Heart left ventricle (tissue), 16 donors: ENCODE results near the gene LRRC32. TPM values are rescaled to one million over a fixed set of nuclear protein-coding genes. Genes with fewer than 3 reads are reported as not detected.

Experiments
- ATAC-seq, 4 donors: fragments of 200-7000 bp; cut with Tn5 transposase; one replicate each; pipeline ENCODE4 v1.9.1; 2020 to 2022; ENCODE audit warnings: moderate library complexity in 4 of 4, mild to moderate bottlenecking in 3 of 4, moderate number of reproducible peaks in 1 of 4
- DNase-seq, 5 donors: peaks; one replicate each; pipeline ENCODE4 v3.0.0-alpha.2; 2020
- H3K27ac ChIP-seq, 12 donors: fragments of 200-600 bp; sonication (generic) in 4 of 12; one replicate each; pipeline versions ENCODE4 v1.5.0 to v1.8.0; 2016 to 2022; ENCODE audit warnings: mild to moderate bottlenecking in 2 of 12
- H3K27me3 ChIP-seq, 9 donors: fragments of 200-600 bp; sonication (generic) in 2 of 9; one replicate each; pipeline versions ENCODE4 v1.5.1 to v1.8.0; 2016 to 2022; ENCODE audit warnings: mild to moderate bottlenecking in 3 of 9
- H3K36me3 ChIP-seq, 9 donors: fragments of 200-600 bp; sonication (generic) in 2 of 9; one replicate each; pipeline versions ENCODE4 v1.5.0 to v1.8.0; 2018 to 2022; ENCODE audit warnings: mild to moderate bottlenecking in 2 of 9
- H3K4me1 ChIP-seq, 12 donors: fragments of 200-600 bp; sonication (generic) in 4 of 12; one replicate each; pipeline versions ENCODE4 v1.5.0 to v1.8.0; 2016 to 2022; ENCODE audit warnings: mild to moderate bottlenecking in 3 of 12
- H3K4me3 ChIP-seq, 12 donors: fragments of 200-600 bp; sonication (generic) in 4 of 12; one replicate each; pipeline versions ENCODE4 v1.5.0 to v1.8.0; 2017 to 2022; ENCODE audit warnings: mild to moderate bottlenecking in 9 of 12, moderate library complexity in 4 of 12
- H3K9me3 ChIP-seq, 12 donors: fragments of 200-600 bp; sonication (generic) in 4 of 12; one replicate each; pipeline versions ENCODE4 v1.5.0 to v1.8.0; 2016 to 2022; ENCODE audit warnings: mild to moderate bottlenecking in 1 of 12
- POLR2A ChIP-seq, 2 donors: fragments of 450-650 bp; IDR thresholded peaks; one replicate each; pipeline ENCODE4 v1.6.1; 2017; ENCODE audit warnings: antibody characterized with exemption in 2 of 2, mild to moderate bottlenecking in 2 of 2, moderate library complexity in 2 of 2
- WGBS, 4 donors: extraction: QIAGEN DNeasy Blood & Tissue Kit in 2 of 4; methylation state at CpG; one replicate each; pipeline versions ENCODE4 v1.1.5 to v1.1.7; 2013 to 2018; 5-methylcytosine and 5-hydroxymethylcytosine counted together
- intact Hi-C, 10 donors: fragments of 100-400 bp; cut with DNase I; formaldehyde crosslinking; loops; one replicate each; pipeline versions ENCODE4 v1.11.1 to v1.14.2; 2022
- polyA plus RNA-seq, 2 donors: library from polyadenylated mRNA; stranded (reverse); fragments of 200-250 nt; gene quantifications; one replicate each; pipeline ENCODE4 v1.2.3, GENCODE V29; 2013
- total RNA-seq, 9 donors: library from RNA; depleted of rRNA in 2 of 9; stranded (reverse); fragments of >200 nt in 2 of 9; fragmentation: NEBNext Ultra II Directional in 3 of 9; extraction: Animal tissue kit (Norgen Biotek cat#: 25700) in 3 of 9; gene quantifications; one replicate each; pipeline versions ENCODE4 v1.1.0 to v1.2.4, GENCODE V29; 2016 to 2023
- TF ChIP-seq, protein P1 (sequence below), 12 donors: fragments of 200-600 bp; sonication (generic) in 4 of 12; IDR thresholded peaks; one replicate each; pipeline versions ENCODE4 v1.5.0 to v1.8.0; 2018 to 2022; ENCODE audit warnings: antibody characterized with exemption in 12 of 12, mild to moderate bottlenecking in 5 of 12
- donor health status: ischemic (EF 13 %, LVEDD 7.1; RV severe dilation, severe dysfunction).
- donor health status: healthy with polysubstance abuse.
- donor health status: DM: no; HTN: yes; CAD: no.
- donor health status: DM: no; HTN: no; CAD: no.
- donor health status: ischemic (EF 25% LVEDD 6.9; RV normal size, moderate dysfunction).
- donor health status: ischemic (EF 25% LVEDD 5.7; RV mildly dilated, moderate dysfunction).
- donor health status: healthy.
- donor health status: DM: yes; HTN: yes; CAD: no.
- donor health status: ischemic (EF 35%, LVEDD 5.7; RV mildly dilated, moderate dysfunction).
- donor health status: nonischemic (EF 11% LVEDD 7.7; RV severe dilation, severe dysfunction).
- donor health status: DM: yes; HTN: yes; CAD: no.
- donor health status: PGD.
- donor health status: ischemic (EF 29% LVEDD 5.4; RV normal size, mild dysfunction).
- donor health status: nonischemic (EF 23%, LVEDD 6.1; RV moderate dilation, normal function).

Gene LRRC32
- total and polyA plus RNA-seq, 11 donors = 20.1 to 79.0 (median 44.6) TPM

DNA sequence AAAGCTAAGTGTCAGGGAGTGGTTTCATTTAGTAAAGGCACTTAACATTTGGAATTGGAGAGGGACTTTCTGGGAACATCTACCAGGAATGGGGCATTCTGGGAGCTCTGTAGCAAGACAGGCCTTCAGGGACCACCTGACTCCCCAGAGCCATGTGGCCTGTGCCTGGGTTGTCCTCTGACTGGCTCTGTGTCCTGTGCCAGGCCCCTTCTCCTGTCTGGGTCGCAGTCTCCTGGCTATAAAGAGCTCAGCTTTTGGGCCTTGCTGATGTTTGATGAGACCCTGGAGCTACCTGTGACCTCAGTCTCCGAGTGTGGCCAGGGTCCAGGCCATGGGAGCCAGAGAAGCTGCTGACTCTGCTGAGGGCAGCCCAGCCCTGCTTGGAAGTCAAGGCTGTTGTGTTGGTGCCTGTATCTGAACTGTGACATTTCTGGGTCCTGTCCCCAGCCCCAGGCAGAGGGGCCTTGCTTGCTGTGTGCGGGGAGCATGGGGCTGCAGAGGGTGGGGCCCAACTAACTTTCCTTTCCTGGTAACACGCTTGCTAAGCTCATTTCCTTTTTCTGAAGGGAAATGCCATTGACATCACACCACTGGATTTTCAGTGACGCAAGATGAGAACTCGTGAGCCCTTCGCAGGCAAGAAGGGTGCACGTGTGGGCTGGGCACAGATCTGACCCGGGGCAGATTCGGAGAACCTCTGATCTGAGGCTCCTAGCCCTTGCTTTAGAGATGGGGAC lies 41.3 kb downstream of the LRRC32 start:
- ATAC-seq = peak; percentile 66 to 90 (median 76)
- TF ChIP-seq POLR2A (IDR thresholded peaks at IDR 0.05) = peak; percentile 13 to 14
- TF ChIP-seq, protein P1, sequence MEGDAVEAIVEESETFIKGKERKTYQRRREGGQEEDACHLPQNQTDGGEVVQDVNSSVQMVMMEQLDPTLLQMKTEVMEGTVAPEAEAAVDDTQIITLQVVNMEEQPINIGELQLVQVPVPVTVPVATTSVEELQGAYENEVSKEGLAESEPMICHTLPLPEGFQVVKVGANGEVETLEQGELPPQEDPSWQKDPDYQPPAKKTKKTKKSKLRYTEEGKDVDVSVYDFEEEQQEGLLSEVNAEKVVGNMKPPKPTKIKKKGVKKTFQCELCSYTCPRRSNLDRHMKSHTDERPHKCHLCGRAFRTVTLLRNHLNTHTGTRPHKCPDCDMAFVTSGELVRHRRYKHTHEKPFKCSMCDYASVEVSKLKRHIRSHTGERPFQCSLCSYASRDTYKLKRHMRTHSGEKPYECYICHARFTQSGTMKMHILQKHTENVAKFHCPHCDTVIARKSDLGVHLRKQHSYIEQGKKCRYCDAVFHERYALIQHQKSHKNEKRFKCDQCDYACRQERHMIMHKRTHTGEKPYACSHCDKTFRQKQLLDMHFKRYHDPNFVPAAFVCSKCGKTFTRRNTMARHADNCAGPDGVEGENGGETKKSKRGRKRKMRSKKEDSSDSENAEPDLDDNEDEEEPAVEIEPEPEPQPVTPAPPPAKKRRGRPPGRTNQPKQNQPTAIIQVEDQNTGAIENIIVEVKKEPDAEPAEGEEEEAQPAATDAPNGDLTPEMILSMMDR (IDR thresholded peaks at IDR 0.05) = no peak
- peak overlapping the region; percentile 79 to 96 (median 90) for H3K27ac ChIP-seq
- intact Hi-C loops = no loop called here
- H3K4me1 ChIP-seq = peaks cover 0 to 53% (median 23%) of the 10 kb centered on the region in 12 donors
- 50 to 66% (median 61%) methylated on average over 3 to 10 of the region's 10 CpGs for WGBS, 4 donors
- H3K36me3 ChIP-seq = no peaks in the 10 kb centered on the region
- H3K27me3 ChIP-seq = no peaks in the 10 kb centered on the region
- DNase-seq = peak in 4 of 5 donors; percentile 63 to 80 (median 72)
- H3K9me3 ChIP-seq = peaks cover 0 to 12% (median 7%) of the 10 kb centered on the region in 12 donors
- peak overlapping the region in 2 of 12 donors; percentile 10 to 19 for H3K4me3 ChIP-seq

GRCh38 chr11:76628408-76628947 lies 42.1 kb downstream of the LRRC32 start:
- H3K27me3 ChIP-seq = no peaks in the 10 kb centered on the region
- TF ChIP-seq, protein P1 (IDR thresholded peaks at IDR 0.05) = no peak
- no peak for TF ChIP-seq POLR2A (IDR thresholded peaks at IDR 0.05)
- H3K36me3 ChIP-seq = no peaks in the 10 kb centered on the region
- WGBS, 4 donors = 95 to 98% (median 96%) methylated on average over 8 of the region's 8 CpGs
- peak overlapping the region; percentile 79 to 96 (median 90) for H3K27ac ChIP-seq
- peaks cover 0 to 12% (median 7%) of the 10 kb centered on the region in 12 donors for H3K9me3 ChIP-seq
- no peak for ATAC-seq
- peaks cover 0 to 53% (median 23%) of the 10 kb centered on the region in 12 donors for H3K4me1 ChIP-seq
- intact Hi-C loops = no loop called here
- DNase-seq = no peak
- H3K4me3 ChIP-seq = no peak overlapping the region

- TF ChIP-seq, protein P1 (IDR thresholded peaks at IDR 0.05) = no peak
- TF ChIP-seq POLR2A (IDR thresholded peaks at IDR 0.05) = no peak
- DNase-seq (no peak), ATAC-seq (no peak)
- Histone ChIP-seq H3K27ac (peak overlapping the region in 1 of 12 donors; percentile 46), H3K4me1 (peaks cover 0 to 53% (median 23%) of the 10 kb centered on the region in 12 donors), H3K4me3 (no peak overlapping the region), H3K9me3 (peaks cover 0 to 12% (median 7%) of the 10 kb centered on the region in 12 donors), H3K36me3 (no peaks in the 10 kb centered on the region), H3K27me3 (no peaks in the 10 kb centered on the region)
- intact Hi-C loops = no loop called here
- WGBS, 4 donors = 87 to 91% (median 89%) methylated on average over 7 of the region's 7 CpGs
Observed at GRCh38 chr11:76627606-76628005, 42.9 kb downstream of the LRRC32 start.

- no peak overlapping the region for H3K4me3 ChIP-seq
- no peaks in the 10 kb centered on the region for H3K36me3 ChIP-seq
- DNase-seq (no peak), ATAC-seq (no peak)
- peak overlapping the region in 1 of 12 donors; percentile 46 for H3K27ac ChIP-seq
- peaks cover 0 to 12% (median 7%) of the 10 kb centered on the region in 12 donors for H3K9me3 ChIP-seq
- intact Hi-C loops = no loop called here
- TF ChIP-seq, protein P1 (IDR thresholded peaks at IDR 0.05) = no peak
- TF ChIP-seq POLR2A (IDR thresholded peaks at IDR 0.05) = no peak
- H3K4me1 ChIP-seq = peaks cover 0 to 48% (median 22%) of the 10 kb centered on the region in 12 donors
- no peaks in the 10 kb centered on the region for H3K27me3 ChIP-seq
- 71 to 80% (median 75%) methylated on average over 6 of the region's 6 CpGs for WGBS, 4 donors
Observed at GRCh38 chr11:76626921-76627401, 43.6 kb downstream of the LRRC32 start.
